NK-92 (cell line): Measurements from ENCODE around the gene CCNL2.
"Not testable (repeated sequence)": the region's sequence is repeated elsewhere in the genome, so short reads cannot be mapped to it uniquely, and the experiment has no call there.

Experiments
- DNase-seq: peaks from one replicate; lab custom pipeline; 2025; ENCODE audit not compliant: unreplicated experiment; lab: John Stamatoyannopoulos, UW

The CCNL2 gene

DNA sequence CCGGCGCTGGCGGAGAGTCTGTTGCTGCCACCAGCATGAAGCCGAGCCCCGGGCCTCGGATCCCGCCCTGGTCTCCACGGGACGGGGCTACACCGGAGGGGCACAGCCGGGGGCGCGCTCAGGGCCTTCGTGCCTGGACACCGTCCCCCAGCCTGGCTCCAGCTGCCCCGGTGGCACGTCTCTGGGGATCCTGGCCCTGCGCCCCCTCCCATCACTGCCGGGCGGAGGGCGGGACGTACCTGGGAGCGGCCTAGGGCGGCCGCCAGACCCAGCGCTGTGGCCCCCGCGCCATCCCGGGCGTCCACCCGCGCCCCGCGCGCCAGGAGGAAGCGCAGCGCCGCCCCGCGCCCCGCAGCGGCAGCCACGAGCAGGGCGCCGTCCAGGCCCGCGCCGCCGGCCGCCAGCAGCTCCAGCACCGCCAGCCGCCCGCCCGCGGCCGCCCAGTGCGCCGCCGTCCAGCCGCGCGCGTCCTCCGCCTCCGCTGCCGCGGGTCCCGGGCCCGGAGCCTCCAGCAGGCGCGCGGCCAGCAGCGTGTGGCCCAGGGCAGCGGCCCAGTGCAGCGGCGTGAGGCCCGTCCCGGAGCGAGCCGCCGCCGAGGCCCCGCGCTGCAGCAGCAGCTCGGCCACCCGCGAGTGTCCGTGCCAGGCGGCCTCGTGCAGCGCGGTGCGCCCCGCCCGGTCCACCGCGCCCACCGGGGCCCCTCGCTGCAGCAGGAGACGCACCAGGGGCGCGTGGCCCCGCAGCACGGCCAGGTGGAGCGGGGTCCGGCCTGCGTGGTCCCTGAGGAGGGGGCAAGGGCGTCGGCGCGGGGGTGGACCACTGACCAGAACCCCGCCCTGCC lies 20.9 kb upstream of the CCNL2 start:
- no peak for DNase-seq

DNA sequence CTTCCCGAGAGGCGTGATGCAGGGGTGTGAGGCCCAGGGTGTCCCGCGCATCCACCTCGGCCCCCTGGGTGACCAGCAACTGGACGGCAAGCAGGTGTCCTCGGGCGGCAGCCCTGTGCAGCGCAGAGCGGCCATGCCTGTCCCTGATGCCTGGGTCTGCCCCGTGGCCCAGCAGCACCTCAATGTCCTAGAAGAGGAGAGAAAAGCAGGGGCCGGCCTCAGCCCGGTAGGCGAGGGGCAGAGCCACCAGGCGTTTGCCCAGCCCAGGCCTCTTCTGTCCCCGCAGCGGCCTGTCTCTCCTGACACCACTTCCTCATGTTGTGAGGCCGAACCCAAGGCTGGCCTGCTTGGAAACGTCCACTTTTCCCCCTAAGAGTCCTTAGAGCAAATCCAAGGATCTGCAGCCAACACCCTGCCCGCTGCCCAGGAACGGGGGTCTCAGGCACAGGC lies 20.3 kb upstream of the CCNL2 start:
- DNase-seq: no peak

DNA sequence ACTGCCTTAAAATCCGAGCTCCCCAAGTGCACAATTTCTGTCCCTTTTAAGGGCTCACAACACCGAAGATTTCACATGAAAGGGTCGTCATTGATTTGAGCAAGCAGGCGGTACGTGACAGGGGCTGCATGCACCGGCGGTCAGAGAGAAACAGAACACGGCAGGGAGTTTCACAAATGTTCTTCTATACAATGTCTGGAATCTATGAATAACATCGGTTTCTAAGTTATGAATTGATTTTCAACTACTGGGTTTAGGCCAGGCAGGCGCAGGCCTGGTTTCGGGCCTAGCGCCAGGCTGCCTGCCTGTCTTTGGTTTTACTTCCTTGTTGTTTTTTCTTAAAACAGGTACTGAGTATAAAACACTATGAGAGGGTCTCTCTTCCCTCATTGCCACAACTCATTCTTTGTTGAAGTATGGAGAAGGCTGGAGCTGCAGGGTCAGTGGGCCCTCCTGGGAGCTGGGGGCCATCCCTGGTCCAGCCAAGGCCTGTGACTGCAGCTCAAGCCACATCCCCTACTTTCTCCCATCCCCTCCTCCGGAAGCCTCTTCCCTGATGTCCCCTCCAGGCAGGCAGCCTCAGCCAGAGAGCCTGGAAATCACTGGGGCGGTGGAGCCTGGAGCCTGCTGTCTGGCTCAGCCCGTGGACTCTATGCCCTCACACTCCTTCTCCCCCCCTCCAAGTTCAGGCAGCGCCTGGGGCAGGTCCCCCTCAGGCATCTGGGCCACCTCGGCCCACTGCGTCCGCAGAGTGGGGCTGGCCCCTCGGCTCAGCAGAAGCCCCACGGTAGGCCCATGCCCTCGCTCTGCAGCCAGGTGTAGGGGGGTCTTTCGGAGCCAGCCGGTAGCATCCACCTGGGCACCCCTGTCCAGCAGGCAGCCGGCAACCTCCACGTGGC lies 19.6 kb upstream of the CCNL2 start:
- no peak for DNase-seq

DNA sequence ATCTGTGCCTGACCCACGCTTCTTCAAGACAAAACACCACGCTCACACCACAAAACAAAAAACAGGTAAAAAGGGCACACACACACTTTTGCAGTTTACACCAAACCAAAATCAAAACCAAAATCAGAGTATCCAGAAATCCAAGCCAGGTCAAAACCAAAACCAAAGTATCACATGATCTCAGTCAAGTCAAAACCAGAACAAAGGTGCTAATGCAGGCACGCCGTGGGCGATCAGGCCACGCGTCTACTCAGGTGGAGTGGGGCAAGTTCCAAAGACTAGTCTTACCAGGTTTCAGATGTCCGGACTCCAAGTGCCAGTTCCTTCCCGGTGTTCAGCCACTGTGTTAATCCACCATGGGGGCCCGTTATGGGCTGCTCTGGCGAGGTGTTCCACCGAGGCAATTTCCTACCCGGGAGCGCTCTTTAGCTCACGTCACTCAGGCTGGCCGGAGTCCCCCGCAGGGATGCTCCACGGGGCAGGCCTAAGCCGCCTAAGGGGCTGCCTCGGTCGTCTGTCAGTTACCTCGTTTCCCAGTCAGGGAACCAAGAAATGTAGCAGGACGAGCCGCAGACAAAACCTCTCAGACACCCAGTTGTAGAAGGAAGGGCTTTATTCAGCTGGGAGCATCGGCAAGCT lies 18.8 kb upstream of the CCNL2 start:
- not testable (repeated sequence) for DNase-seq

DNA sequence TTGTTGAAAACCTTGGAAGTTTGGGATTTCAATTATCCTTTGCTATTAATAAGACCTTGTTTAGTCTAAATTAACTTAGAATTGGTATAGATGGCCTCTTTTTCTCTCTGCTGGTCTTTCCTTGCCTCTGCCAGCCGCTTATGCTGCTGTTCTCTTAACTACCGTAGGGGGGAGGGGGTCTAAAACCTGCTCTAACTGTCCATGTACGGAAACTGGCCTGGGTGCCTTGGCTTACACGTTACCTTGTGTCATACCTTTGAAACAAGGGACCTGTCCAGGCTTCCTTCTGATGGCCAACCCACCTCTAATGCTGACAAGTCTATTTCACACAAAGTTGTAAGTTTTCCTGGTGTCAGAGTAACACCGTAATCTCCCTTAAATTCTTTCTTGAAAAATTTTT lies 18.3 kb upstream of the CCNL2 start:
- DNase-seq: not testable (repeated sequence)

DNA sequence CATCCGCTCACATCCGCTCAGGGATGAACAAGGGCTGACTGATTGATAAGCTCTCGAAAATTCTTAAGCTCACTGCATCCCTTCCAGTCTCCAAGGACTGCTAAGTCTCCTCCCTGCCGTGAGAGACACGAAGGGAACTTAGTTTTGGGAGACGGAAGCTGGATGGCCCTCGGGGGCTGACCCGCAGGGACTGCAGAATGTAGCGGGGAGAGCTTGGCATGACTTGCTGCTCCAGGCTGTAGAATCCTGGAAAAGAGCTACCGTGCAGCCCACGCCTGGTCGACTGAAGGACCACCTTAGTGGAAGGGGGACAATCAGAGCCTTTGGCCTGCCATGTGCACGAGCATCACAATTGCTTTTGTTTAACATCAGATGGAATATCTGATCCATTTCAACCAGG lies 16.6 kb upstream of the CCNL2 start:
- no peak for DNase-seq

DNA sequence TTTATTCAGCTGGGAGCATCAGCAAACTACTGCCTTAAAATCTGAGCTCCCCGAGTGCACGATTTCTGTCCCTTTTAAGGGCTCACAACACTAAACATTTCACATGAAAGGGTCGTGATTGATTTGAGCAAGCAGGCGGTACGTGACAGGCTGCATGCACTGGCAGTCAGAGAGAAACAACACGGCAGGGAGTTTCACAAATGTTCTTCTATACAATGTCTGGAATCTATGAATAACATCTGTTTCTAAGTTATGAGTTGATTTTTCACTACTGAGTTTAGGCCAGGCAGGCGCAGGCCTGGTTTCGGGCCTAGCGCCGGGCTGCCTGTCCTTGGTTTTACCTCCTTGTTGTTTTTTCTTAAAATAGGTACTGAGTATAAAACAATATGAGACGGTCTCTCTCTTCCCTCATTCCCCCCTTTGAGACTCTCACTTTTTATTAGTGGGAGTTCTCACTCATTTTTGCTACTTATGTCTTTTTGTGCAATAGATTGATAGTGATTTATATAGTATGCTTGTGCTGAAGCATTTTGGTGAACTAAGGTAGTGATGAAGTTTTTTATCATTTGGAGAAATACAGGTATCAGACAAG lies 13.3 kb upstream of the CCNL2 start:
- not testable (repeated sequence) for DNase-seq

DNA sequence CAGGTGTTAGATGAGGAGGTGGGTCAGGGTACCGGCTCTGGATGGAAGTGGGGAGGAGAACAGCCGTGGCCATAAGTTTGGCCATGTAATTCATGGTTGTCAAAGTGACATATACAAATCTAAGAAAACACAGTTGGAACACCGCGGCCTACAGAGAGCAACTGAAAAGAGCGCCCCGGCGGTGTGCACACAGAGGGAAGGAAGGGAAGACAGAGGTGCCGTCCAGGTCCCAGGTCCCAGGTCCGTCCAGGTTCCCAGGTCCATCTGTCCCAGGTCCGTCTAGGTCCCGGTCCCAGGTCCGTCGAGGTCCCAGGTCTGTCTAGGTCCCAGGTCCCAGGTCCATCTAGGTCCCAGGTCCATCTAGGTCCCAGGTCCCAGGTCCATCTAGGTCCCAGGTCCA lies 12.5 kb upstream of the CCNL2 start:
- DNase-seq: no peak

DNA sequence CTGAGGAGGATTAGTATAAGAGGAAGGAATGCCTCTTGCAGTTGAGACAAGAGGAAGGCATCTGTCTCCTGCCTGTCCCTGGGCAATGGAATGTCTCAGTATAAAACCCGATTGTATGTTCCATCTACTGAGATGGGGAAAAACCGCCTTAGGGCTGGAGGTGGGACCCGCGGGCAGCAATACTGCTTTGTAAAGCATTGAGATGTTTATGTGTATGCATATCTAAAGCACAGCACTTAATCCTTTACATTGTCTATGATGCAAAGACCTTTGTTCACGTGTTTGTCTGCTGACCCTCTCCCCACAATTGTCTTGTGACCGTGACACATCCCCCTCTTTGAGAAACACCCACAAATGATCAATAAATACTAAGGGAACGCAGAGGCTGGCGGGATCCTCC lies 11.1 kb upstream of the CCNL2 start:
- not testable (repeated sequence) for DNase-seq

DNA sequence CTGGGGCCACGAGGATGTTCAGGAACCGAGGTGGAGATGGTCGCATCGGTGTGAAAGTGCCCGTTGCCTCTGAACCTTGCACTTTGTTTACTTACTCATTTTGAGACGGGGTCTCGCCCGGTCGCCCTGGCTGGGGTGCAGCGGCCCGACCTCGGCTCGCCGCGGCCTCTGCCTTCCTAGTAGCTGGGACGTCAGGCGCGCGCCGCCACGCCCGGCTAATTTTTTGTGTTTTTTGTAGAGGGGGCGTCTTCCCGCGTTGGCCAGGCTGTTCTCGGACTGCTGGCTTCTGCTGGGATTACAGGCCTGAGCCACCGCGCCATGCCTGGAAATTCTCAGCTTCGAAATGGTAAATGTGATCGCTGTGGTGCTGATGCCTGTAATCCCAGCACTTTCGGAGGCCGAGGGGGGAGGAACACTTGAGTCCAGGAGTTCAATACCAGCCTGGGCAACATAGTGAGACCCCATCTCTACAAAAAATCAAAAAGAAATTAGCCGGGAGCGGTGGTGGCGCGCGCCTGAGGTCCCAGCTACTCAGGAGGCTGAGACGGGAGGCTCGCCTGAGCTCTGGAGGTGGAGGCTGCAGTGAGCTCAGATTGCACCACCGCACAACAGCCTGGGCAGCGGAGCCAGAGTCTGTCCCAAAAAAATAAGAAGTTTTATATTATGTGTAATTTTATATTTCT lies 8.6 kb upstream of the CCNL2 start:
- DNase-seq: no peak

DNA sequence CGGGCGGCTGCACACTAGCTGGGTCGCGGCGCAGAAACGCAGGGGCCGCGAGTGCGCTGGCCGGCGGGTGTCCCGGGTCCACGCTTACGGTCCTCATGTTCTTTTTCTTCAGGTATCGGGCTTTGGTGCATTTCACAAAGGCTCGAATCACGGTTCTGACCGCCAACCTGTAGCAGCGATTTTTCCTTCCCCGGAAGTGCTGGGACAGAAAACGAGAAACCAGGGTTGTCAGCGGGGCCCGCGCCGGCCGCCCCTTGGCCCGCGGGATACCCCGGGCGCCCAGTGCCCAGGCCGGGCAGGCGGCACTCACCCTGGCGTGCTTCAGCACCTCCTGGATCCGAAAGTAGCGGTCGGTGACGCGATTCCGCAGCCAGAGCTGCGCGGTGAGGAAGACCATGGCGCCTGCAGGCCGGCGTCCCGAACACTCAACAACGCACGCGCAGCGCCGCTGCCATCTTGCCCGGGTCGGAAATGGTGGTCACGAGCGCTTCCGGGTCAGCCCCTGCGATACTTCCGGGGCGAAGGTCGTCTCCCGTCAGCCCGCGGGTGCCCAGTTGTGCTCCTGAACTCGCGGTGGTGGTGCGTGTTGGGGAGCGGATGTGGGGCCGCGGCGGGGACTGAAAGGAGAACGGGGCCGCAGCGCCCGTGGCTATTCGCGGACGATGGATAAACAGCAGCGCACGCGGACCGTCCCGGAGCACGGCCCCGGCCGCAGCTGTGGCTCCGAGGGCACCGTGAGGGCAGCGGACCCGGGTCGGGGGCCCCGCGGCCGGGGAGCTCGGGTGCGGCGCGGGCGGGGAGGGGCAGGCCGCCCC lies 7.9 kb upstream of the CCNL2 start, which contains the start of gene MRPL20:
Gene MRPL20 (minus strand): TSS at position 473 of the 815 bp plus-strand sequence. CDS start 76 bp downstream, at position 397.
- DNase-seq: peak; percentile 75

DNA sequence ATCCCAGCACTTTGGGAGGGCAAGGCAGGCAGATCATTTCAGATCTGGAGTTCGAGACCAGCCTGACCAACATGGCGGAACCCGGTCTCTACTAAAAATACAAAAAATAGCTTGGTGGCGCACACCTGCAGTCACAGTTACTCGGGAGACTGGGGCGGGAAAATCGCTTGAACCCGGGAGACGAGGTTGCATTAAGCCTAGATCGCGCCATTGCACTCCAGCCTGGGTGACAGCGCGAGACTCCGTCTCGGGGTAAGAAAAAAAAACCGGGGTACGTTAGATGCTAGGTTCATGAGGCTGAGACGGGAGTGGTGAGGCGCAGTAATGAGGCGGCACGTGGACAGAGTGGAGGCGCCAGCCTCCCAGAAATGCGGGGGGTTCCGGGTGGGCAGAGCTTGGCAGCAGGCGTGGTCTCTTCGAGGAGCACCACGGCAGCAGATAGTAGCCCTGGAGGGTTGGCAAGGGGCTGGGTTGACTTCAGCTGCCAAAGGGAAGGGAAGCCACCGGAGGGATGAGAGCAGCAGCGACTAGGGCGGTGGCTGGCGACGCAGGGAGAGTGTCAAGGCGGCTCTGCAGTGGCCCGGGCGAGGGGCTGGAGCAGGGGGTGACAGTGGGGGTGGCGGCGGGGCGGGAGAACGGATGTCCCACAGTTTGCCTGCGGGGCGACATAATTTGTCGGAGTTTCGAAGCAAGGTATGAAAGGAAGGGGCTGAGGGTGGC lies 7.1 kb upstream of the CCNL2 start:
- DNase-seq: no peak

DNA sequence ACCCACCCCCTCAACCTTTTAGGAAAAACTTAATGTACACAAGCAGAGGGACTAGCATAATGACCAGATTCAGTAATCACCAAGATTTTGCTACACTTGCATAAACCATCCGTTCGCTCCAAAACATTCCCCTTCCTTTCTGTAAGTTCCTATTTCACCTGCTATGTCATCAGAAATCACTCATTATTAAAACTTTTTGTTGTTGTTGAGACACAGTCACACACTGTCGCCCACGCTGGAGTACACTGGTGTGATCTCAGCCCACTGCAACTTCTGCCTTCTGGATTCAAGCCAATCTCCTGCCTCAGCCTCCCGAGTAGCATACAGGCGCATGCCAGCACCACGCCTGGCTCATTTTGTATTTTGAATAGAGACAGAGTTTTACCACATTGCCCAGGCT lies 4.5 kb upstream of the CCNL2 start:
- DNase-seq: no peak

DNA sequence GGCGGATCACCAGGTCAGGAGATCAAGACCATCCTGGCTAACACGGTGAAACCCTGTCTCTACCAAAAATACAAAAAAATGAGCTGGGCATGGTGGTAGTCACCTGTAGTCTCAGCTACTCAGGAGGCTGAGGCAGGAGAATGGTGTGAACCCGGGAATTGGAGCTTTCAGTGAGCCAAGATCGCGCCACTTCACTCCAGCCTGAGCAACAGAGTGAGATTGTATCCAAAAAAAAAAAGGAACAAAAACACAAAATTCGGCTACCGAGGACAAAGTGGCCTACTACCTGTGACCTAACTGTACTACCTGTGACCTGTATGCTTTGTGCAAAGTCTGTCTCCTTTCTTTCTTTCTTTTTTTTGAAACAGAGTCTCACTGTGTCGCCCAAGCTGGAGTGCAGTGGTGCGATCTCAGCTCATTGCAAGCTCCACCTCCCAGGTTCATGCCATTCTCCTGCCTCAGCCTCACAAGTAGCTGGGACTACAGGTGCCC lies 3.8 kb upstream of the CCNL2 start:
- DNase-seq: not testable (repeated sequence)

DNA sequence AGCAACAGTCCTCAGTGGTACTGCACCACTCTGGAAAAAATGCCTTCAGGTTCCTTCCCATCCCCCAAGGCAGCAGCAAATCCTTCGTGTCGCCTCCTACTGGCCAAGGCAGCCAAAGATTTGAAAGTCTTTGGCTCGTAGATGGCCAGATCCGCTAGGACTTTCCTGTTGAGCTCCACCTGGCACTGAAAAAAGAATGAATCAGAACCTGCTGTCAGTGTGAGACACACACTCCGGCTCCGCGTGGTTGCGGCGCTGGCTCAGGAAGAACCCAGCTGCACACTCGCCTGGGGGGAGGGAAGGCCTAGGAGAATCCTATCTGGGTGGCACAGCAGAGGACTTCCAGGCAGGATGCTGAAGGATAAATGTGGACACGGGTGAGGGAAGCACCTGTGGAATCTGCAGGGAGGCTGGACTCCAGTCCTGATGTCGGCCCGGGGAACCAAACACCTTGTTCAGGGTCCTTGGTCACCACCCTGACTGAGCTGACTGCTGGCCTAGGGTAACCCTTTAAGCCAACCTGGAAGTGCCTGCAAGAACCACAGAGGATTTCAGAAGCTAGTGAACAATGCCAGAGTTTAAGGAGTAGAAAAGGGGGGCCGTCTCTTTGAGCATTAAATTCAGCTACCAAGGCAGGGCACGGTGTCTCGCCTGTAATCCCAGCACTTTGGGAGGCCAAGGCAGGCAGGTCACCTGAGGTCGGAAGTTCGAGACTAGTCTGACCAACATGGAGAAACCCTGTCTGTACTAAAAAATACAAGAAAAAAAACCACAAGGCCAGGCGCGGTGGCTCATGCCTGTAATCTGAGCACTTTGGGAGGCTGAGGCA lies 3.2 kb upstream of the CCNL2 start:
- no peak for DNase-seq

DNA sequence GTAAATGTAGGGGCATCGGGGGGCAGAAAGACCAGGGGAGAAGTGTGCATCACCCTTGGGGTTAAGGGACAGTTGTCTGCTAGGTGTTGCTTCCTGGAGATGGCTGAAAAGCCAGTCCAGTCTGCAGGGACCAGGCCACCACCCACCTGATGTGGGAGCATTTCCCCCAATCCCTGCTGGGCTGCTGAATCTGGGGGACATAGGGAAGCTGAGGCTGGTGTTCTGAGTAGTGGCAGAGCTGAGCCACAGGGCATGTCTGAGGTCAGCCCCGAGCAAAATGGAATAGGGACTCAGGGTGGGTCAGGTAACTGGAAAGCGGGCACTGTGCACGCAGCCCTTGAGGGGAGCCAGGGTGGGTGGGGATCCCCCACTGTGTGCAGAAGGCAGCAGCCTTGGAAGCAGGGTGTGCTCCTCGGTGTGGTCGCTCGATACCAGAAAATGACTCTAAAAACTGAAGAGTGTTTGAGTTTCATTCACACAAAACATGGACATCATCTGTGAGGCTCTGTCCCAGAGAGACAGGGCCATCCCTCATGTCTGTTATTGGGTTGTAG lies 2.4 kb upstream of the CCNL2 start:
- no peak for DNase-seq

DNA sequence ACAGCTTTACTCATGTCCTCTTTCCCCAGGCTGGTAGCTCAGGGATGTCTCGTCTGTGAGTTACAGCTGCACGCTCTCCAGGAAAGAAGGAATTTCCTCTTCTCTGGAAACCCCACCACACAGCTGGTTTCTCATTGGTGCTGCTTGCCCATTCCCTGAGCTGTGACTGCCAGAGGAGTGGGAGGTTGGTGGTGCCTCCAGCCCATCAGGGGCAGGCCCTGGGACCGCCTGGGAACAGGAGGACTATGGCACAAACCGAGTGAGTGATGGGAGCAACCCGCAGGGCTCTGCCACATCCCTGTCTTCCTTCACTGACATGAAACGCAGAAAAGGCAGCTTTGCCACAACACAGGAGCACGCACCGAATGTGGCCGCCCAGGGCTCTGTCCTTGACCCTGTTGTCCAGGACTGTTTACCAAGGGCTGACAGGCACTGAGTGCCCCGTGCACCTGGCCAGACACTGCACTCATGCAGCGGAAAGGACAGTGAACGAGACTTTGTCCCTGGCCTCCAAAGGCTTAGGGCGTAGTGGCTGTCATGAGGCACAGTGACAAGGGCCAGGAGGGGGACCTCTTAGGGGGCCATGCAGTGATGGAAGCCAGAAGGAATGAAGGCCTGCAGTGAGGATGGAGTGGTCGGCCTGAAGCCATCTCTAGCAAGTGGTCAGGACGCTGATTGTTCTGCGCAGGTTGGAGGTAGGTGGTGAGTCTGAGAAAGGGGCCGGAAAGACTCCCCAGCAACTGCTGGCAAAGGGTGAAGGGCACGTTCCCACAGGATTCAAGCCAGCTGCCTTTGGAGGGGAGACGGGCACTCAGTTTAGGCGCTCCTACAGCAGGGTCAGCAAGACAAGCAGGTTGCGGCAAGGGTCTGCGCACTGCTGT lies 1.7 kb upstream of the CCNL2 start:
- DNase-seq: no peak
